Measurements from ENCODE around the gene TSPYL6.

Gene TSPYL6

DNA sequence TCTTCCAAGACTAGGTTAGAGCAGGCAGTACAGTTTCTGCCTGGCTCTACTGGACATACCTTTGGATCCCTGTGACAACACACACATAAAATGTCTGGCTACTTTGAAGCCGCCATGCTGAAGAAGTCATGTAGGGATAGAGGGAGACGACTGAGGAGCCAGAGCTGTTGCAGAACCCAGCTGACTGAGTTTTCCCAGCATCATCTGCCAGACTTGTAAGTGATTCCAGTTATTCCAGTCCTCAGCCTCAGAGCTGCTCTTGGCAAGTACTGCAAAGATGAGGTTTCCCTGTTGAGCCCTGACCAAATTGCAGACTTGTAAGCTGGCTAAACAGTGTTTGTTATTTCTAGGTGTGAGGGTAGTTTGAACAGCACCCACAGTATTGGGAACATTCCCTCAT, 31.5 kb upstream of the TSPYL6 start:
- TF ChIP-seq CTCF (IDR thresholded peaks at IDR 0.05; ENCODE audit: borderline replicate concordance, insufficient read depth, low read depth, low read length) = no peak
- no peak overlapping the region for H3K4me3 ChIP-seq (ENCODE audit: low read depth, low read length)

GRCh38 chr2:54285451-54285850, 29.4 kb upstream of the TSPYL6 start:
- TF ChIP-seq CTCF (IDR thresholded peaks at IDR 0.05; ENCODE audit: borderline replicate concordance, insufficient read depth, low read depth, low read length) = no peak
- H3K4me3 ChIP-seq (ENCODE audit: low read depth, low read length) = no peak overlapping the region

GRCh38 chr2:54284826-54285225, 28.8 kb upstream of the TSPYL6 start:
- no peak overlapping the region for H3K4me3 ChIP-seq (ENCODE audit: low read depth, low read length)
- no peak for TF ChIP-seq CTCF (IDR thresholded peaks at IDR 0.05; ENCODE audit: borderline replicate concordance, insufficient read depth, low read depth, low read length)

DNA sequence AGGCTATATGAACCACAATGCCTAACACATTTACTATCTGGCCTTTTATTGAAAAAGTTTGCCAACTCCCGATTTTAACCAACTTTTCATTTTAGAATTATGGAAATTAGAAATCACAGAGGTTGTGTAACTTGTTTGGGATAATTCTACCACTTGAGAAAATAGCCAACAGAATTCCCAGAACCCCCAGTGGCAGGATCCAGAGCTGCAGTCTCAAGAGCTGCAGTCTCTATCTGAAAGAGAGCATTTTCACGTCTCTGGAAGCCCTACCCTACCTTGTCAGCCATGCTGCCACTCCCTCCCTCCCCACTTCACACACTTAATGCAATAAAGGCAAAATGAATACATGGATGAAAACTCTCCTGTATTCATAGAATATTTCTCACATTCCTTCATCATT, 23.4 kb upstream of the TSPYL6 start:
- no peak overlapping the region for H3K4me3 ChIP-seq (ENCODE audit: low read depth, low read length)
- TF ChIP-seq CTCF (IDR thresholded peaks at IDR 0.05; ENCODE audit: borderline replicate concordance, insufficient read depth, low read depth, low read length) = 0 out of 2 replicates have a peak, but pooled peaks have one; percentile 25

GRCh38 chr2:54275541-54275940, 19.5 kb upstream of the TSPYL6 start:
- TF ChIP-seq CTCF (IDR thresholded peaks at IDR 0.05; ENCODE audit: borderline replicate concordance, insufficient read depth, low read depth, low read length) = no peak
- no peak overlapping the region for H3K4me3 ChIP-seq (ENCODE audit: low read depth, low read length)

- no peak overlapping the region for H3K4me3 ChIP-seq (ENCODE audit: low read depth, low read length)
Measured at GRCh38 chr2:54274781-54275242, 18.8 kb upstream of the TSPYL6 start.

More at GRCh38 chr2:54274781-54275242, 18.8 kb upstream of the TSPYL6 start:
- TF ChIP-seq CTCF (IDR thresholded peaks at IDR 0.05; ENCODE audit: borderline replicate concordance, insufficient read depth, low read depth, low read length) = no peak

Data from GM12875 (cell line).